NCI-H2171 treated with DMSO at 0.1 percent for 48 hours (cell line): ENCODE measurements around the gene WDR83.
"Not testable (repeated sequence)": the region's sequence is repeated elsewhere in the genome, so short reads cannot be mapped to it uniquely, and the experiment has no call there.

Source experiments
- DNase-seq: peaks from one replicate; lab custom pipeline; 2025; lab: John Stamatoyannopoulos, UW

WDR83 gene, protein sequence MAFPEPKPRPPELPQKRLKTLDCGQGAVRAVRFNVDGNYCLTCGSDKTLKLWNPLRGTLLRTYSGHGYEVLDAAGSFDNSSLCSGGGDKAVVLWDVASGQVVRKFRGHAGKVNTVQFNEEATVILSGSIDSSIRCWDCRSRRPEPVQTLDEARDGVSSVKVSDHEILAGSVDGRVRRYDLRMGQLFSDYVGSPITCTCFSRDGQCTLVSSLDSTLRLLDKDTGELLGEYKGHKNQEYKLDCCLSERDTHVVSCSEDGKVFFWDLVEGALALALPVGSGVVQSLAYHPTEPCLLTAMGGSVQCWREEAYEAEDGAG

GRCh38 chr19:12666265-12667048 is at the start of gene WDR83, which contains the start of gene MAN2B1:
Gene WDR83, plus strand, starts transcription at chr19:12666807. Its CDS starts 2,984 bp downstream, at chr19:12669791.
Gene MAN2B1, minus strand, starts transcription at chr19:12666742. Its CDS starts 41 bp downstream, at chr19:12666701.
- DNase-seq = peak; percentile 71

GRCh38 chr19:12617646-12618045 is 49.0 kb upstream of the WDR83 start:
- DNase-seq = no peak

DNA sequence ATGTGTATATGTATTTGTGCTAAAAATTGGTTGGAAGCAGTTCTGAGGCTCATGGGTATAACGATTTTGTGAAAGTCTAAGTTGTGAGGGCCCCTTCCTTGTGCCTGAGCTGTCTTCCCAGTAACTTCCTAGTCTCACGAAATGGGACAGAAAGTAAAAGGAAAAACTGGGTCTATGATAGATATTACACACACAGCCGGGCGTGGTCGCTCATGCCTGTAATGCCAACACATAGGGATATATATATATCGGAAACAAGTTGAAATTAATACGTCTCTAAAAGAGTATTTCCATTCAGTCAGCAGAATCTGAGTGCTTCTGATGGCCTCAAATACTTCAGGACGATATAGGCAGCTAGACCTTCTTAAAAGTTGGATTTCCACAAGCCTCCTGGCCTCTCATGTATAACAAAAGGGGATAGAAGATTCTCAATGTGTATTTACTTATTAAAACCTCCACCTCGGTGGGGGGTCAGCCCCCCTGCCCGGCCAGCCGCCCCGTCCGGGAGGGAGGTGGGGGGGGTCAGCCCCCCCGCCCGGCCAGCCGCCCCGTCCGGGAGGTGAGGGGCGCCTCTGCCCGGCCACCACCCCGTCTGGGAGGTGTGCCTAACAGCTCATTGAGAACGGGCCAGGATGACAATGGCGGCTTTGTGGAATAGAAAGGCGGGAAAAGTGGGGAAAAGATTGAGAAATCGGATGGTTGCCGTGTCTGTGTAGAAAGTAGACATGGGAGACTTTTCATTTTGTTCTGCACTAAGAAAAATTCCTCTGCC is 45.2 kb upstream of the WDR83 start:
- not testable (repeated sequence) for DNase-seq

DNA sequence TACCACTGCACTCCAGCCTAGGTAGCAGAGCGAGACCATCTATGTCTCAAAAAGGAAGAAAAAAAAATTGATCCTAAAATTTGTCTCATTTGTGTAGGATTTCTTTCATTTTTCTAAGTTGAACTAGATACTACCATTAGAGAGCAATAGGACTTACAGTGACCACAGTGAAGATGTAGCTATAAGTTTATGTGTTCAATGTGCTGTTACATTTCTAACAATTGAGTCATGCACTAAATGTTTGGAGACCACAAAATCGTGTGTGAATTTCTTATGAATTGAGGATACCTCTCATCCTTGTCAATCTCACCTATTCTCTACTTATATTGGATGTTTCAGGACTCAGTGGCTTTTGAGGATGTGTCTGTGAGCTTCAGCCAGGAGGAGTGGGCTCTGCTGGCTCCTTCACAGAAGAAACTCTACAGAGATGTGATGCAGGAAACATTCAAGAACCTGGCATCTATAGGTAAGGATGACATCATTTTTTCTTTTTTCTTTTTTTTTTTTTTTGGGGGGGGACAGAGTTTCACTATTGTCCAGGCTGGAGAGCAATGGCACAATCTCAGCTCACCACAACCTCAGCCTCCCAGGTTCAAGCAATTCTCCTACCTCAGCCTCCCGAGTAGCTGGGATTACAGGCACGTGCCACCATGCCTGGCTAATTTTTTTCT is 43.1 kb upstream of the WDR83 start:
- DNase-seq = no peak

- DNase-seq = no peak
Observed at GRCh38 chr19:12626958-12627357, 39.6 kb upstream of the WDR83 start.

GRCh38 chr19:12628040-12629022 is 38.3 kb upstream of the WDR83 start:
- no peak for DNase-seq

- DNase-seq = no peak
Observed at GRCh38 chr19:12629215-12629614, 37.4 kb upstream of the WDR83 start.

DNA sequence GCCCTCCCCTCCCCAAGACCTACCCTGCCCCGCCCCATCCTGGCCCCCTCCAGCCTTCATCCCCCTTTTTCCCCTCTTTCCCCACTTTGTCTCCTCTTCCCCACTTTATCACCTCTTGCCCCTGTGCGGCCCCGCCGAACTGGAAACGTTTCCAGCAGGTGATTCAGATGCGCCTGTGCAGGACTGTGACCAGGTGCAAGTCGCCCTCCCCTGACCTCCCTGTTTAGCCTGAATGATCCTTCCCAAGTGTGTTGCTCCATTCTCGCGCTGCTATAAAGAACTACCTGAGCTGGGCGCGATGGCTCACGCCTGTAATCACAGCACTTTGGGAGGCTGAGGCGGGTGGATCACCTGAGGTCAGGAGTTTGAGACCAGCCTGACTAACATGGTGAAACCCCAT is 30.0 kb upstream of the WDR83 start:
- no peak for DNase-seq

DNA sequence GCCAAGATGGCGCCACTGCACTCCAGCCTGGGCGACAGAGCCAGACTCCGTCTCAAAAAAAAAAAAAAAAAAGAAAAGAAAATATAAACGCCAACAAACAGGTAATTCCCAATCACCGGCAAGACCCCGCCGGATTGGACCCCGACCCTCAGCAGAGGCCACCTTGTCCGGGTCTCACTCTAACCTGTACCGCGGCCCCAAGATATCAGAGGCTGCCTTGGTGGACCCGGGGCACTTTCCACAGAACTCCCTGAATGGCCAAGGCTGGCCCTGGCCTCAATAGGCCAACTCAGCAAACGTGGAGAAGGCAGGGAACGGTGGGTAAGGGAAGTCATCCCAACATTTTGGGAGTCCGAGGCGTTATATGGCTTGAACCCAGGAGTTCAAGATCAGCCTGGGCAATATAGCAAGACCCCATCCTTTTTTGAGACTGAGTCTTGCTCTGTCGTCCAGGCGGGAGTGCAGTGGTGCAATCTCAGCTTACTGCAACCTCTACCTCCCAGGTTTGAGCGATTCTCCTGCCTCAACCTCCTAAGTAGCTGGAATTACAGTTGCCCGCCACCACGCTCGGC is 27.9 kb upstream of the WDR83 start:
- DNase-seq = no peak

DNA sequence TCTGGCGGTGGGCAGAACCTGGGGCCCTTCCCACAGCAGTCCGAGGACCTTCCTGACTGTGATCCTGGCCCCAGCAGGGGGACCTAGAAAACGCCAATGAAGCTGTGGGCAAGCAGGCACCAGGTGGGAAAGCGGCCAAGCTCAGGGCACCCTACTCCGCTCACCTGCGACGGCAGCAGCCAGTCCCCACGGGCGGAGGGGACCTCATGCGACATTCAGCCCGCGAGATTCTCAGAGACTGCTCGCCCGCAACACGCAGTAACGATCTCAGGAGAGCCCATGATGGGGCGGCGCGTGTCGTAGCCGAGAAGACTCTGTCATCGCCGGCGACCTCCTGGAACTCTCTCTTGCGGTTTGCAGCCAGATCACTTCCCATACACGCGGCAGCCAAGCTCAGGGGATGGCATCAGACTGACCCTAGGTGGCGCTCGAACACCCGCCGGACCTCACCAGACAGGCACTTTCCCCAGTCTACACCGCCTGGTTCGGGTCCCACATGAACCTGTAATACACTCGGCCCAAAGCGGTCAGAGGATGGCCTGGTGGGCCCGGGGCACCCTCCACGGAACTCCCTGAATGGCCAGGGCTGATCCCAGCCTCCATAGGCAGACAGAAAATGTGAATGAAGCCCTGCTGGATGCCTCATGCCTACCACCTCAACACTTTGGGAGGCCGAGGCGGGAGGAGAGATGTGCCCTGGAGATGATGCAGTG is 26.6 kb upstream of the WDR83 start:
- peak; percentile 68 for DNase-seq

DNA sequence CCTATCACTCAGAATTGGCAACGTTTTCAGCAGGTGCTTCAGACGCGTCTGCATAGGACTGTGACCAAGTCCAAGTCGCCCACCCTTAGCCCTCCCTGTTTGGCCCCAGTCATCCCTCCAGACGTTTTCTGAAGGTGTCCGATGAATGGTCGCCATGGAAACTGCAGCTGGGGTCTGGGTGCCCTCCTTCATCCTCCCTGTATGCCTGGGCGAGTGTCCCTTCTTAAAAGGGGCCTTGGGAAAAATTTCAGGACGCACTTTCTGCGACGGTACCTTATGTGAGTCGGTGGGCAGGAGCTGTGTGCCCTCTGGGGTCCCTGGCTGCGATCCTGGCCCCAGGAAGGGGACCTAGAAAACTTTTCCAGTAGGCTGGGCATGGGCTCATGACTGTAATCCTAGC is 25.2 kb upstream of the WDR83 start:
- DNase-seq = no peak

GRCh38 chr19:12642506-12642905 is 24.1 kb upstream of the WDR83 start:
- DNase-seq = no peak

- not testable (repeated sequence) for DNase-seq
Observed at GRCh38 chr19:12643716-12644115, 22.9 kb upstream of the WDR83 start.

- no peak for DNase-seq
Observed at GRCh38 chr19:12646551-12646950, 20.1 kb upstream of the WDR83 start.

DNA sequence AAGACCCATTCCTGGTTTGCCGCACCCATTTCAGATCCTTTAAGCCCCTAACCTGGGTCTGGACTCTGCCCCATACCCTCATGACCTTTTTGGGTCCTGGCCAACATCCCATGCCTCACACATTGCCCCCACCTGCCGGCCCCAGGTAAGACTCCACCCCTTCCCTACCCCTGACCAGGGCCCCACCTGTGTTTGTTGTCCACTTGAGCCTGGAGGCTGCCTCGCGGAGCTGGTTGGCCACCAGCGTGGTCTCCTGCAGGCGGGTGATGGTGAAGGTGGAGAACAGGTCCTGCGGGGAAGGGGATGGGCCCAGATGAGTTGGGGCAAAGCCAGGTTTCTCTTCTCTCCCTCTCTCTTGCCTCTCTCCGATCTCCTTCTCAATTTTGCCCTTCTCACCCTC is 19.6 kb upstream of the WDR83 start:
- DNase-seq = no peak

DNA sequence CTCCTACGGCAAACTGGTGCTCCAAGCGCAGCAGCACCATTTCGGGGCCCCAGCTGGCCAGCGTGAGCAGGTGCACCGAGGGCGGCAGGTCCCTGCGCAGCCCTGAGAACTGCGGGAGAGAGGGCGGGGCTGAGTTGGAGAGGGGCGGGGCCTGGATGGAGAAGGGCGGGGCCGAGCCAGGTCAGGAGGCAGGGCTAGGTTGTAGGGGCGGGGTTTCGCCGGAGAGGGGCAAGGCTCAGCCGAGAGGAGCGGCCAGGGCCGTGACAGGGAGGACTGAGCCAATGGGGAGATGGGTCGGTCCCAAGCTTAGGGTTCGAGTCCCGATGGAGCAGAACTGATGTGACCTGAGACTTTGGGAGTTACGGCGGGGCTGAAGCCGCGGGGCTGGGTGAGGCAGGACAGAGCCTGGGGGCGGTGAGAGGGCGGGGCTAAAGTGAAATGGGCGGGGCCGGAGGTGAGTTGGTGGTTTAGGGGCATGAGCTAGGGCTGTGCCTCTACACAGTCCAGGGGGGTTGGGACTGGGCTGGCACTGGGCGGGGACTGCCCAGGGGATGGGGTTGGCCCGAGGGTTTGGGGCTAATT is 19.0 kb upstream of the WDR83 start:
- DNase-seq = no peak

DNA sequence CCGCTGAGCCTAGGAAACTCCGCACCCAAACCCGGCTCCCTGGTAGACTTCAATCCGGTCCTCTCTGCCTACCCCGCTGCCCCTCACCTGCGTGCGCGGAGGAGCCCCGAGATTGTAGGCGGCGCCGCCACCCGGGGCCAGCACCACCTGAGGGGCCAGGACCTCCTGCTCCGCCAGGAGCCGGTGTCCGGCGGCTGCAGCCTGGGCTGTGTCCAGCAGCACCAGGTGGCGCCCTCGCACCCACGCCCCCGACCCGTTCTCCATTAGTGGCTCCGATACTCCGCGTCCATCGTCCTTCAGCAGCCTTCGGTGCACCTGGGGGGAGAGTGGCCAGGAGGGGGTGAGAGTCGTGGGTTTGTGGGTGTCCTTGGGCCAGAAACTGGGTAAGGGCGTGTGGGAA is 18.5 kb upstream of the WDR83 start:
- no peak for DNase-seq

- DNase-seq = no peak
Observed at GRCh38 chr19:12649941-12650340, 16.7 kb upstream of the WDR83 start.

GRCh38 chr19:12652219-12652618 is 14.4 kb upstream of the WDR83 start:
- no peak for DNase-seq
